Glutamatergic neuron (in vitro differentiated cells): ENCODE measurements around the gene PPIE. TPM values are rescaled to one million over a fixed set of nuclear protein-coding genes. Genes with fewer than 3 reads are reported as not detected.

Experiments used
- DNase-seq: peaks from one replicate; pipeline ENCODE4 v3.0.0; 2022
- H3K27ac Mint-ChIP-seq: one replicate; pipeline ENCODE4 v1.8.0; 2020; ENCODE audit warnings: mild to moderate bottlenecking, mixed read lengths, inconsistent platforms; ENCODE audit not compliant: unreplicated experiment
- H3K27me3 Mint-ChIP-seq: one replicate; pipeline ENCODE4 v1.8.0; 2020; ENCODE audit warnings: mild to moderate bottlenecking, moderate library complexity, mixed read lengths, inconsistent platforms; ENCODE audit not compliant: unreplicated experiment
- H3K36me3 Mint-ChIP-seq: one replicate; pipeline ENCODE4 v1.8.0; 2020; ENCODE audit warnings: mild to moderate bottlenecking, mixed read lengths, inconsistent platforms; ENCODE audit not compliant: unreplicated experiment
- H3K4me1 Mint-ChIP-seq: one replicate; pipeline ENCODE4 v1.8.0; 2020; ENCODE audit warnings: mild to moderate bottlenecking, low read depth, mixed read lengths, inconsistent platforms; ENCODE audit not compliant: unreplicated experiment
- H3K4me3 Mint-ChIP-seq: one replicate; pipeline ENCODE4 v1.8.0; 2020; ENCODE audit warnings: mild to moderate bottlenecking, mixed read lengths, inconsistent platforms; ENCODE audit not compliant: unreplicated experiment
- H3K9me3 Mint-ChIP-seq: one replicate; pipeline ENCODE4 v1.8.0; 2020; ENCODE audit warnings: mild to moderate bottlenecking, moderate library complexity, mixed read lengths, inconsistent platforms; ENCODE audit not compliant: unreplicated experiment
- total RNA-seq: library from RNA; stranded (reverse); fragmentation: NEBNext Ultra II Directional; extraction: Animal tissue kit (Norgen Biotek cat#: 25700); gene quantifications from one replicate; pipeline ENCODE4 v1.2.1, GENCODE V29; 2021; ENCODE audit not compliant: unreplicated experiment
- TF ChIP-seq, protein P1 (sequence below): fragments of 200-600 bp; sonication (generic); IDR thresholded peaks from one replicate; pipeline ENCODE4 v1.5.0; 2021; ENCODE audit not compliant: partially characterized antibody, unreplicated experiment

PPIE gene
- total RNA-seq, 1 donor from 2014 or later, result 28.8 TPM

DNA sequence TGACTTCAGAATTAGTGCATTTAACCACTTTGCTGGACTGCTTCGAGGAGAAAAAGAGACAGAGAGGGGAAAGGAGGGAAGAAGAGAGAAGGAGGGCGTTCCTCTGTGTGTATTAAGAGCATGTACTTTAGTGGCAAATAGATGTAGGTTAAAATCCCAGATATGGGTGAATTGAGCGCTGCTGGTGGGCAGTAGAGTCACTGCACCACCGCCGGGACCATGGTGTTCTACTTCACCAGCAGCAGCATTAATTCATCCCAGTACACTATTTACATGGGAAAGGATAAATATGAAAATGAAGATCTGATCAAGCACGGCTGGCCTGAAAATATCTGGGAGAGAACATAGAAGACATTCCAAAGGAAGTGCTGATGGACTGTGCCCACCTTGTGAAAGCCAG is 20.9 kb upstream of the PPIE start:
- TF ChIP-seq, protein P1, sequence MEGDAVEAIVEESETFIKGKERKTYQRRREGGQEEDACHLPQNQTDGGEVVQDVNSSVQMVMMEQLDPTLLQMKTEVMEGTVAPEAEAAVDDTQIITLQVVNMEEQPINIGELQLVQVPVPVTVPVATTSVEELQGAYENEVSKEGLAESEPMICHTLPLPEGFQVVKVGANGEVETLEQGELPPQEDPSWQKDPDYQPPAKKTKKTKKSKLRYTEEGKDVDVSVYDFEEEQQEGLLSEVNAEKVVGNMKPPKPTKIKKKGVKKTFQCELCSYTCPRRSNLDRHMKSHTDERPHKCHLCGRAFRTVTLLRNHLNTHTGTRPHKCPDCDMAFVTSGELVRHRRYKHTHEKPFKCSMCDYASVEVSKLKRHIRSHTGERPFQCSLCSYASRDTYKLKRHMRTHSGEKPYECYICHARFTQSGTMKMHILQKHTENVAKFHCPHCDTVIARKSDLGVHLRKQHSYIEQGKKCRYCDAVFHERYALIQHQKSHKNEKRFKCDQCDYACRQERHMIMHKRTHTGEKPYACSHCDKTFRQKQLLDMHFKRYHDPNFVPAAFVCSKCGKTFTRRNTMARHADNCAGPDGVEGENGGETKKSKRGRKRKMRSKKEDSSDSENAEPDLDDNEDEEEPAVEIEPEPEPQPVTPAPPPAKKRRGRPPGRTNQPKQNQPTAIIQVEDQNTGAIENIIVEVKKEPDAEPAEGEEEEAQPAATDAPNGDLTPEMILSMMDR, result no peak
- Mint-ChIP-seq H3K36me3 (no peaks in the 10 kb centered on the region), H3K27ac (no peak overlapping the region), H3K4me3 (no peak overlapping the region), H3K27me3 (peaks cover 7% of the 10 kb centered on the region), H3K4me1 (no peaks in the 10 kb centered on the region), H3K9me3 (no peaks in the 10 kb centered on the region)
- DNase-seq, result no peak

DNA sequence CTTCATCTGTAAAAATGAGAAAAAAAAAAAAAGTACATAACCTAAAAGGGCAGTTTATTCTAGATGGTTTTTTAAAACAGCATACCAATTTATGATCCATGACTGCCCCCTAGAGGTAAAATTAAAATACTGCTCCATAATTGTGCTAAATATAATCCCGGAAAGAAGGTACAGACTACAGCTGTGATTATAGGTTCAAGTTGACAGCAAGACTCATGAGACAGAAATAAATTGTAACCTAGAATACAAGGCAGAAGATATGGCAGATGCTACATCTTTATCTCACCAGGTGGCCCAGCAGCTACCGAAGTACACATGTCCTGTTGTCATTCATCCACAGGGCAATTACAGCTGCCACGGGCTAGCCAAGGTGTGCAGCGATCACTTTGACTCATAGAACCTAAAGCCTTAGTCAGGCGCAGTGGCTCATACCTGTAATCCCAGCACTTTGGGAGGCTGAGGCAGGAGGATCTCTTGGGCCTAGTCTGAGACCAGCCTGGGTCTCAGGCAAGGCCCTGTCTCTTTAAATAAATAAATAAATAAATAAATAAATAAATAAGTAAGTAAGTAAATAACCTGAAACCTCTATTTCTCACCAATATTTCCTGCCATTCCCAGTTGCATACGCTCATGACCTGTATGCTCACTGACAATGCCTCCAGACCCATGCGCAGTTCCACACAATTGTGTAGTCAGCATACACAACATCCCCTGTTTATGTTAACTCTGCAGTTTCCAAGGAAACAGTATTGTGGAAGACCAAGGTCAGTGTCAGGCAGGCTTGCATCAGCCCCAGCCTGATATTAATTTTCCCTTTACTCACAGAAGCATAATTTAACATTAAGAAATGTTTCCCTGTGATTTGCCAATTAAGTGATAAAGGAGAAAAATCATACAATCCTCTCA is 18.3 kb upstream of the PPIE start:
- Mint-ChIP-seq H3K27ac (no peak overlapping the region), H3K4me3 (no peak overlapping the region), H3K9me3 (no peaks in the 10 kb centered on the region), H3K4me1 (no peaks in the 10 kb centered on the region), H3K36me3 (no peaks in the 10 kb centered on the region), H3K27me3 (peaks cover 16% of the 10 kb centered on the region)
- DNase-seq, result no peak
- TF ChIP-seq, protein P1, result peak; percentile 83

DNA sequence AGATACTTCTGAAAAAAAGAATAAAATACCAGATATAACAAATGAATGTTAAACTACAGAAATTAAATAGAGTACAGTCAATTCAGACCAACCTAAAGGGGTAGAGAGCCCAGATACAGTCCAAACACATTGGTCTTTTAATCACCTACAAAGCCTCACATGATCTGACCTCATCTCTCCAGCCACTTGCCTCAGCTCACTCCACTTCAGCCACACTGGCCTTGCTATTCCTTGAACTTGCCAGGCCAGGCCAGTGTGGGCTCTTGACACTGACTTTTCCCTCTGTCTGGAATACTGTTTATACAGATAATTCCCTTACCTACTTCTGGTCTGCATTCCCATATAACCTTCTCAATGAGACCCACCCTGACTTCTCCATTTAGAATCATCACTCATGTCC is 17.0 kb upstream of the PPIE start:
- Mint-ChIP-seq H3K4me3 (no peak overlapping the region), H3K9me3 (no peaks in the 10 kb centered on the region), H3K36me3 (no peaks in the 10 kb centered on the region), H3K4me1 (no peaks in the 10 kb centered on the region), H3K27ac (no peak overlapping the region), H3K27me3 (peaks cover 17% of the 10 kb centered on the region)
- no peak for DNase-seq
- TF ChIP-seq, protein P1, result no peak

DNA sequence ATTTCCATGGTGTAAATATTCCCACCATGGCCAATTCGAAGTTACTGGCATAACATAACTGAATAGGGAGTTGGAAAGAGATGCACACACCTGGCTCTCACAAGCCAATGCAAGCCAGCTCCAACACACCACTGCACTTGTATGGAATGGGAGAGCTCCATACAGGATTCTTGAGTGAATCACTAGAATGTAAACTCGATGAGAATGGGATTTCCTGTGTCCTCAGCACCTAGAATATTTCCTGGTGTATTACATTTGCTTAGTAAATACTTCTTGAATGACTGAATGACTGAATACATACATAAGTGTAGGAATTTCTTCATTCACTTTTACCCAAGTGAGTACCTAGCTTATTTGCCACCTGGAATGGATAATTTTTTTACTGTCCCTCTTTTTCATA is 16.2 kb upstream of the PPIE start:
- Mint-ChIP-seq H3K27me3 (peaks cover 23% of the 10 kb centered on the region), H3K27ac (no peak overlapping the region), H3K9me3 (no peaks in the 10 kb centered on the region), H3K4me3 (no peak overlapping the region), H3K36me3 (no peaks in the 10 kb centered on the region), H3K4me1 (no peaks in the 10 kb centered on the region)
- no peak for DNase-seq
- TF ChIP-seq, protein P1, result no peak

DNA sequence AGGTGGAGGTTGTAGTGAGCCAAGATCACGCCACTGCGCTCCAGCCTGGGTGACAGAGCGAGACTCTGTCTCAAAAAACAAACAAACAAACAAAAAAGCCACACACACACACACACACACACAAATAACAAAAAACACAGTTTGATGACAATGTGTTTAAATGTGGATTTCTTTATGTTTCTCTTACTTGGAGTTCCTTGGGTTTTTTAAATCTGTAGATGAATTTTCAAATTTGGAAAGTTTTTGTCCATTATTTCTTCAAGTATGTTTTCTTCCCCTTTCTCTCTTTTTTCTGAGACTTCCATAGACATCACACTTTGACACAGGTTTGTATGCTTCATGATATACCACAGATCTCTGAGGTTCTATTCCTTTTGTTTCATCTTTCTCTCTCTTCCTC is 12.1 kb upstream of the PPIE start:
- Mint-ChIP-seq H3K27ac (no peak overlapping the region), H3K36me3 (no peaks in the 10 kb centered on the region), H3K9me3 (no peaks in the 10 kb centered on the region), H3K4me3 (no peak overlapping the region), H3K4me1 (no peaks in the 10 kb centered on the region), H3K27me3 (peaks cover 30% of the 10 kb centered on the region)
- no peak for DNase-seq
- TF ChIP-seq, protein P1, result no peak
